GM18873 (cell line): ENCODE results near the gene UBE2D4.
"Not testable (repeated sequence)": the region's sequence is repeated elsewhere in the genome, so short reads cannot be mapped to it uniquely, and the experiment has no call there.

Experiments
- ATAC-seq: cut with Tn5 transposase; IDR thresholded peaks from one replicate; pipeline ENCODE4 v1.9.1; 2021; ENCODE audit warnings: mild to moderate bottlenecking, moderate library complexity, moderate number of reproducible peaks; ENCODE audit not compliant: unreplicated experiment, low FRiP score

UBE2D4 gene

GRCh38 chr7:43956027-43956426, 29.8 kb downstream of the UBE2D4 start:
- ATAC-seq, result no peak

- no peak for ATAC-seq
Measured at GRCh38 chr7:43960933-43961332, 34.7 kb downstream of the UBE2D4 start.

- not testable (repeated sequence) for ATAC-seq
Measured at GRCh38 chr7:43966392-43966791, 40.2 kb downstream of the UBE2D4 start.

GRCh38 chr7:43968172-43969040, 42.2 kb downstream of the UBE2D4 start:
- ATAC-seq, result not testable (repeated sequence)

GRCh38 chr7:43969586-43969985, 43.4 kb downstream of the UBE2D4 start:
- ATAC-seq, result not testable (repeated sequence)

GRCh38 chr7:43970698-43971097, 44.5 kb downstream of the UBE2D4 start:
- not testable (repeated sequence) for ATAC-seq

GRCh38 chr7:43974033-43974573, 47.9 kb downstream of the UBE2D4 start:
- ATAC-seq, result not testable (repeated sequence)

- ATAC-seq, result not testable (repeated sequence)
Measured at GRCh38 chr7:43974725-43975482, 48.7 kb downstream of the UBE2D4 start.

- ATAC-seq, result no peak
Measured at GRCh38 chr7:43977525-43977924, 51.3 kb downstream of the UBE2D4 start.

GRCh38 chr7:43978102-43978501, 51.9 kb downstream of the UBE2D4 start:
- ATAC-seq, result not testable (repeated sequence)

GRCh38 chr7:43982848-43983247, 56.6 kb downstream of the UBE2D4 start:
- ATAC-seq, result not testable (repeated sequence)

- ATAC-seq, result not testable (repeated sequence)
Measured at GRCh38 chr7:43983736-43984135, 57.5 kb downstream of the UBE2D4 start.

GRCh38 chr7:43985904-43986864, 59.9 kb downstream of the UBE2D4 start:
- ATAC-seq, result peak; percentile 70

GRCh38 chr7:43987476-43987875, 61.2 kb downstream of the UBE2D4 start:
- ATAC-seq, result not testable (repeated sequence)

- ATAC-seq, result not testable (repeated sequence)
Measured at GRCh38 chr7:43990011-43990585, 63.9 kb downstream of the UBE2D4 start.

- ATAC-seq, result not testable (repeated sequence)
Measured at GRCh38 chr7:43990829-43991228, 64.6 kb downstream of the UBE2D4 start.

- ATAC-seq, result peak; percentile 65
Measured at GRCh38 chr7:43992896-43993295, 66.7 kb downstream of the UBE2D4 start.

- ATAC-seq, result not testable (repeated sequence)
Measured at GRCh38 chr7:43994681-43995080, 68.4 kb downstream of the UBE2D4 start.

- not testable (repeated sequence) for ATAC-seq
Measured at GRCh38 chr7:43997532-43997931, 71.3 kb downstream of the UBE2D4 start, which contains the start of gene SPDYE1. SPDYE1 (plus strand) TSS chr7:43997897; CDS start chr7:43999950, 2,053 bp downstream.
